B cell (primary cell): ENCODE measurements around the gene HMGA1. TPM values are rescaled to one million over a fixed set of nuclear protein-coding genes. Genes with fewer than 3 reads are reported as not detected.

Source experiments
- ATAC-seq: fragments of 200-7000 bp; cut with Tn5 transposase; one replicate; pipeline ENCODE4 v1.10.0; 2021; ENCODE audit warnings: low read depth, mild to moderate bottlenecking, moderate number of reproducible peaks, moderate library complexity
- CTCF ChIA-PET: fragments of 350-600 bp; sonication (Branson Sonifier 250); formaldehyde crosslinking; loops from one replicate; lab custom pipeline; 2021; ENCODE audit warnings: antibody characterized with exemption, inconsistent platforms; lab: Charles Lee
- POLR2A ChIA-PET: fragments of 350-600 bp; sonication (Branson Sonifier 250); formaldehyde crosslinking; loops from one replicate; lab custom pipeline; 2021; ENCODE audit warnings: antibody characterized with exemption; lab: Charles Lee
- DNase-seq: peaks from one replicate; pipeline ENCODE4 v3.0.0; 2013
- H2AFZ ChIP-seq: 2 replicates; pipeline ENCODE4 v1.6.1; 2012; ENCODE audit warnings: mild to moderate bottlenecking, low read depth, low read length; ENCODE audit not compliant: insufficient read depth, poor library complexity, severe bottlenecking
- H3K27ac ChIP-seq, 2 donors: 1 replicate in 1 of 2; 2 replicates in 1 of 2; pipeline ENCODE4 v1.5.1; 2012 to 2013; ENCODE audit warnings: low read length in 2 of 2, mild to moderate bottlenecking in 2 of 2, moderate library complexity in 1 of 2
- H3K27me3 ChIP-seq, 4 experiments: fragments of 200-600 bp in 1 of 4; sonication (generic) in 1 of 4; replicated peaks in 1 of 4; 1 replicate in 2 of 4; 2 replicates in 2 of 4; pipeline versions ENCODE4 v1.6.1 to v1.7.0; 2013 to 2016; ENCODE audit warnings: low read length in 3 of 4, mild to moderate bottlenecking in 2 of 4, mixed read lengths in 1 of 4, moderate library complexity in 1 of 4; ENCODE audit not compliant: insufficient read depth in 4 of 4, control insufficient read depth in 3 of 4; ENCODE audit errors: control extremely low read depth in 1 of 4
- H3K36me3 ChIP-seq, 2 experiments: replicated peaks in 1 of 2; 1 replicate in 1 of 2; 2 replicates in 1 of 2; pipeline versions ENCODE4 v1.6.1 to v1.7.1; 2013; ENCODE audit warnings: low read length in 1 of 2; ENCODE audit not compliant: insufficient read depth in 2 of 2, control insufficient read depth in 1 of 2; ENCODE audit errors: control extremely low read depth in 1 of 2, extremely low read depth in 1 of 2
- H3K4me1 ChIP-seq, 2 donors: fragments of 200-600 bp in 1 of 2; sonication (generic) in 1 of 2; 1 replicate in 1 of 2; 2 replicates in 1 of 2; pipeline versions ENCODE4 v1.5.1 to v1.6.1; 2013 to 2017; ENCODE audit warnings: low read length in 2 of 2; ENCODE audit not compliant: control insufficient read depth in 2 of 2, insufficient read depth in 2 of 2
- H3K4me2 ChIP-seq: replicated peaks from 2 replicates; pipeline ENCODE3; 2012; ENCODE audit warnings: mild to moderate bottlenecking, low read depth, low read length; ENCODE audit not compliant: poor library complexity, severe bottlenecking
- H3K4me3 ChIP-seq, 5 experiments: fragments of 200-600 bp in 1 of 5; sonication (generic) in 1 of 5; 1 replicate in 3 of 5; 2 replicates in 2 of 5; pipeline versions ENCODE4 v1.5.1 to v1.7.0; 2011 to 2016; ENCODE audit warnings: low read length in 4 of 5, mild to moderate bottlenecking in 4 of 5, low read depth in 2 of 5, control low read depth in 1 of 5, moderate library complexity in 1 of 5; ENCODE audit not compliant: insufficient read depth in 1 of 5; ENCODE audit errors: control extremely low read depth in 1 of 5, extremely low read depth in 1 of 5
- H3K79me2 ChIP-seq: fragments of 200-600 bp; sonication (generic); one replicate; pipeline ENCODE4 v1.6.0; 2016; ENCODE audit warnings: low read length; ENCODE audit not compliant: control insufficient read depth, insufficient read depth
- H3K9ac ChIP-seq: fragments of 200-600 bp; sonication (generic); 2 replicates; pipeline ENCODE4 v1.6.1; 2017; ENCODE audit warnings: mild to moderate bottlenecking, low read length, moderate library complexity
- H3K9me3 ChIP-seq, 3 donors: one replicate each; pipeline versions ENCODE4 v1.6.1 to v1.7.1; 2013; ENCODE audit warnings: low read length in 2 of 3; ENCODE audit not compliant: control insufficient read depth in 2 of 3, insufficient read depth in 1 of 3; ENCODE audit errors: control extremely low read depth in 1 of 3
- H4K20me1 ChIP-seq: 2 replicates; pipeline ENCODE4 v1.6.0; 2012; ENCODE audit warnings: mild to moderate bottlenecking, low read length; ENCODE audit not compliant: insufficient read depth, control insufficient read depth, poor library complexity, severe bottlenecking
- H3K27ac Mint-ChIP-seq: one replicate; pipeline ENCODE4 v1.8.0; 2021; ENCODE audit warnings: mixed read lengths
- H3K27me3 Mint-ChIP-seq: one replicate; pipeline ENCODE4 v1.8.0; 2021; ENCODE audit warnings: mixed read lengths
- H3K4me1 Mint-ChIP-seq: one replicate; pipeline ENCODE4 v1.8.0; 2021; ENCODE audit warnings: mixed read lengths
- H3K4me3 Mint-ChIP-seq: one replicate; pipeline ENCODE4 v1.8.0; 2021; ENCODE audit warnings: mixed read lengths
- H3K9me3 Mint-ChIP-seq: one replicate; pipeline ENCODE4 v1.8.0; 2022; ENCODE audit warnings: mixed read lengths; ENCODE audit not compliant: insufficient read depth
- EZH2 ChIP-seq: IDR thresholded peaks from 2 replicates; pipeline ENCODE4 v1.6.1; 2012; ENCODE audit warnings: borderline replicate concordance, low read depth, mild to moderate bottlenecking, moderate library complexity, low read length; ENCODE audit not compliant: insufficient read depth, poor library complexity, severe bottlenecking
- WGBS: methylation state at CpG from one replicate; pipeline ENCODE4 v1.1.5; 2013; ENCODE audit warnings: missing lambda C conversion rate; ENCODE audit not compliant: insufficient coverage; 5-methylcytosine and 5-hydroxymethylcytosine counted together
- intact Hi-C: fragments of 100-400 bp; cut with micrococcal nuclease; formaldehyde crosslinking; loops from one replicate; pipeline ENCODE4 v1.10.0; 2022
- polyA plus RNA-seq: library from polyadenylated mRNA; depleted of rRNA; stranded (reverse); fragments of >200 nt; gene quantifications from 2 replicates; pipeline ENCODE4 v1.2.3, GENCODE V29; 2012
- total RNA-seq, 2 donors: library from RNA; stranded (reverse); fragments of 120-200 nt in 1 of 2; gene quantifications; 1 replicate in 1 of 2; 2 replicates in 1 of 2; pipeline versions ENCODE4 v1.2.3 to v1.2.4, GENCODE V29; 2013 to 2022
- TF ChIP-seq, protein P1 (sequence below): fragments of 200-600 bp; IDR thresholded peaks from one replicate; pipeline ENCODE4 v1.8.0; 2022; ENCODE audit warnings: antibody characterized with exemption, mild to moderate bottlenecking

HMGA1 gene
- total and polyA plus RNA-seq, 2 donors (not counting 1 experiment from before 2014, with no cell fraction given) = 59.6 to 66.4 TPM

- H3K27me3 Mint-ChIP-seq = no peaks in the 10 kb centered on the region
- Histone ChIP-seq H2AFZ (no peak overlapping the region), H3K79me2 (no peaks in the 10 kb centered on the region), H4K20me1 (no peaks in the 10 kb centered on the region), H3K9ac (no peak overlapping the region), H3K27me3 (no peaks in the 10 kb centered on the region), H3K4me1 (no peaks in the 10 kb centered on the region), H3K27ac (no peak overlapping the region), H3K36me3 (no peaks in the 10 kb centered on the region), H3K4me2 (no peak overlapping the region), H3K4me3 (no peak overlapping the region), H3K9me3 (no peaks in the 10 kb centered on the region)
- no peak overlapping the region for H3K4me3 Mint-ChIP-seq
- ChIA-PET POLR2A (interaction anchor here (0.7 kb wide), 1 partner anchor 17 kb away, joined by 6 read pairs; no protein-coding TSS in a partner anchor), CTCF (interaction anchor here (0.8 to 1.0 kb wide), 2 partner anchors 212 to 407 kb away, joined by 4 to 5 read pairs; no protein-coding TSS in a partner anchor)
- H3K27ac Mint-ChIP-seq = no peak overlapping the region
- peaks cover 2% of the 10 kb centered on the region for H3K4me1 Mint-ChIP-seq
- no peak for ATAC-seq
- 97% methylated on average over 18 of the region's 20 CpGs for WGBS
- no peaks in the 10 kb centered on the region for H3K9me3 Mint-ChIP-seq
- no peak for TF ChIP-seq EZH2
- TF ChIP-seq, protein P1, sequence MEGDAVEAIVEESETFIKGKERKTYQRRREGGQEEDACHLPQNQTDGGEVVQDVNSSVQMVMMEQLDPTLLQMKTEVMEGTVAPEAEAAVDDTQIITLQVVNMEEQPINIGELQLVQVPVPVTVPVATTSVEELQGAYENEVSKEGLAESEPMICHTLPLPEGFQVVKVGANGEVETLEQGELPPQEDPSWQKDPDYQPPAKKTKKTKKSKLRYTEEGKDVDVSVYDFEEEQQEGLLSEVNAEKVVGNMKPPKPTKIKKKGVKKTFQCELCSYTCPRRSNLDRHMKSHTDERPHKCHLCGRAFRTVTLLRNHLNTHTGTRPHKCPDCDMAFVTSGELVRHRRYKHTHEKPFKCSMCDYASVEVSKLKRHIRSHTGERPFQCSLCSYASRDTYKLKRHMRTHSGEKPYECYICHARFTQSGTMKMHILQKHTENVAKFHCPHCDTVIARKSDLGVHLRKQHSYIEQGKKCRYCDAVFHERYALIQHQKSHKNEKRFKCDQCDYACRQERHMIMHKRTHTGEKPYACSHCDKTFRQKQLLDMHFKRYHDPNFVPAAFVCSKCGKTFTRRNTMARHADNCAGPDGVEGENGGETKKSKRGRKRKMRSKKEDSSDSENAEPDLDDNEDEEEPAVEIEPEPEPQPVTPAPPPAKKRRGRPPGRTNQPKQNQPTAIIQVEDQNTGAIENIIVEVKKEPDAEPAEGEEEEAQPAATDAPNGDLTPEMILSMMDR = no peak
- intact Hi-C loops = no loop called here
- no peak for DNase-seq
These were observed 34.1 kb upstream of the HMGA1 start for GRCh38 chr6:34202329-34203201.

DNA sequence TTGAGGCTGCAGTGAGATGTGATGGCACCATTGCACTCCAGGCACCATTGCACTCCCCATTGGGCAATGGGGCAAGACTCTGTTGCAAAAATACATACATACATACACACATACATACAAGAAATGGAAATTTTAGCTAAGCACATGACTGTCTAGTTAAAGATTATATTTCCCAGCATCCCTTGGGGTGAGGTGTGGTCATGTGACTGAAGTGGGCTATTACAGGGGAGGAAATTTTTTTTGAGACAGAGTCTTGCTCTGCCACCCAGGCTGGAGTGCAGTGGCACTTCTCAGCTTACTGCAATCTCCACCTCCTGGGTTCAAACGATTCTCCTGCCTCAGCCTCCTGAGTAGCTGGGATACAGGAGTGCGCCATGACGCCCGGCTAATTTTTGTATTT is 32.0 kb upstream of the HMGA1 start:
- no peak for ATAC-seq
- Mint-ChIP-seq H3K4me1 (peaks cover 2% of the 10 kb centered on the region), H3K4me3 (no peak overlapping the region), H3K27ac (no peak overlapping the region), H3K27me3 (no peaks in the 10 kb centered on the region), H3K9me3 (no peaks in the 10 kb centered on the region)
- ChIA-PET CTCF (interaction anchor here (0.5 kb wide), 1 partner anchor 18 kb away, joined by 3 read pairs; no protein-coding TSS in a partner anchor), POLR2A (interaction anchor here (0.6 kb wide), 1 partner anchor 209 kb away, joined by 4 read pairs; no protein-coding TSS in a partner anchor)
- Histone ChIP-seq H2AFZ (no peak overlapping the region), H3K4me2 (no peak overlapping the region), H3K9me3 (no peaks in the 10 kb centered on the region), H3K9ac (no peak overlapping the region), H3K27me3 (no peaks in the 10 kb centered on the region), H3K4me3 (no peak overlapping the region), H3K79me2 (no peaks in the 10 kb centered on the region), H3K4me1 (no peaks in the 10 kb centered on the region), H3K36me3 (no peaks in the 10 kb centered on the region), H3K27ac (no peak overlapping the region), H4K20me1 (no peaks in the 10 kb centered on the region)
- DNase-seq = no peak
- no CpG with 5 or more reads among the region's 4 CpGs for WGBS
- no peak for TF ChIP-seq EZH2
- TF ChIP-seq, protein P1 = no peak
- intact Hi-C loops = no loop called here
